Heart right ventricle (tissue), 16 donors: ENCODE results near the gene ERBIN. TPM values are rescaled to one million over a fixed set of nuclear protein-coding genes. Genes with fewer than 3 reads are reported as not detected.

Experiments
- ATAC-seq, 8 donors: fragments of 200-7000 bp; cut with Tn5 transposase; one replicate each; pipeline ENCODE4 v1.9.1; 2020; ENCODE audit warnings: mild to moderate bottlenecking in 8 of 8, moderate library complexity in 8 of 8, moderate number of reproducible peaks in 1 of 8
- DNase-seq, 2 donors: peaks; one replicate each; pipeline ENCODE4 v3.0.0-alpha.2; 2020
- H3K27ac ChIP-seq, 10 donors: fragments of 200-600 bp; sonication (generic) in 2 of 10; one replicate each; pipeline versions ENCODE4 v1.5.0 to v1.8.0; 2020 to 2022; ENCODE audit warnings: mild to moderate bottlenecking in 3 of 10
- H3K27me3 ChIP-seq, 7 donors: fragments of 200-600 bp; one replicate each; pipeline ENCODE4 v1.8.0; 2021 to 2022; ENCODE audit warnings: mild to moderate bottlenecking in 2 of 7
- H3K36me3 ChIP-seq, 9 donors: fragments of 200-600 bp; sonication (generic) in 1 of 9; one replicate each; pipeline versions ENCODE4 v1.5.0 to v1.8.0; 2020 to 2022; ENCODE audit warnings: mild to moderate bottlenecking in 2 of 9
- H3K4me1 ChIP-seq, 9 donors: fragments of 200-600 bp; sonication (generic) in 1 of 9; one replicate each; pipeline versions ENCODE4 v1.5.0 to v1.8.0; 2020 to 2022; ENCODE audit warnings: mild to moderate bottlenecking in 4 of 9
- H3K4me3 ChIP-seq, 10 donors: fragments of 200-600 bp; sonication (generic) in 2 of 10; one replicate each; pipeline versions ENCODE4 v1.5.0 to v1.8.0; 2020 to 2022; ENCODE audit warnings: mild to moderate bottlenecking in 7 of 10, moderate library complexity in 2 of 10
- H3K9me3 ChIP-seq, 11 donors: fragments of 200-600 bp in 10 of 11; sonication (generic) in 2 of 11; one replicate each; pipeline versions ENCODE4 v1.5.0 to v1.8.0; 2013 to 2022; ENCODE audit warnings: mild to moderate bottlenecking in 2 of 11, control low read depth in 1 of 11, moderate library complexity in 1 of 11
- CTCF ChIP-seq, 9 donors: fragments of 200-600 bp; sonication (generic) in 2 of 9; IDR thresholded peaks; one replicate each; pipeline versions ENCODE4 v1.5.0 to v1.8.0; 2021 to 2022; ENCODE audit warnings: antibody characterized with exemption in 9 of 9, mild to moderate bottlenecking in 5 of 9, moderate library complexity in 1 of 9
- WGBS, 2 donors: extraction: QIAGEN DNeasy Blood & Tissue Kit; methylation state at CpG; one replicate each; pipeline ENCODE4 v1.1.7; 2013; ENCODE audit warnings: inconsistent platforms in 1 of 2; 5-methylcytosine and 5-hydroxymethylcytosine counted together
- intact Hi-C, 10 donors: fragments of 100-400 bp; cut with DNase I; formaldehyde crosslinking; loops; one replicate each; pipeline versions ENCODE4 v1.11.1 to v1.14.2; 2022
- polyA plus RNA-seq, 2 donors: library from polyadenylated mRNA; stranded (reverse); fragments of 200-250 nt; gene quantifications; one replicate each; pipeline ENCODE4 v1.2.3, GENCODE V29; 2013
- total RNA-seq, 10 donors: library from RNA; stranded (reverse); fragmentation: NEBNext Ultra II Directional in 3 of 10; extraction: Animal tissue kit (Norgen Biotek cat#: 25700) in 3 of 10; gene quantifications; one replicate each; pipeline versions ENCODE4 v1.2.1 to v1.2.4, GENCODE V29; 2021 to 2023
- donor health status: Arrhythmogenic right ventricular cardiomyopathy.
- donor health status: ischemic (EF 13 %, LVEDD 7.1; RV severe dilation, severe dysfunction).
- donor health status: healthy with polysubstance abuse.
- donor health status: DM: no; HTN: yes; CAD: no.
- donor health status: DM: no; HTN: no; CAD: no.
- donor health status: ischemic (EF 25% LVEDD 6.9; RV normal size, moderate dysfunction).
- donor health status: ischemic (EF 25% LVEDD 5.7; RV mildly dilated, moderate dysfunction).
- donor health status: healthy.
- donor health status: DM: yes; HTN: yes; CAD: no.
- donor health status: Ischemic cardiomyopathy.
- donor health status: ischemic (EF 35%, LVEDD 5.7; RV mildly dilated, moderate dysfunction).
- donor health status: nonischemic (EF 11% LVEDD 7.7; RV severe dilation, severe dysfunction).
- donor health status: DM: yes; HTN: yes; CAD: no.
- donor health status: PGD.
- donor health status: ischemic (EF 29% LVEDD 5.4; RV normal size, mild dysfunction).
- donor health status: nonischemic (EF 23%, LVEDD 6.1; RV moderate dilation, normal function).

The ERBIN gene
- total and polyA plus RNA-seq, 12 donors: 7.4 to 63.3 (median 42.5) TPM

DNA sequence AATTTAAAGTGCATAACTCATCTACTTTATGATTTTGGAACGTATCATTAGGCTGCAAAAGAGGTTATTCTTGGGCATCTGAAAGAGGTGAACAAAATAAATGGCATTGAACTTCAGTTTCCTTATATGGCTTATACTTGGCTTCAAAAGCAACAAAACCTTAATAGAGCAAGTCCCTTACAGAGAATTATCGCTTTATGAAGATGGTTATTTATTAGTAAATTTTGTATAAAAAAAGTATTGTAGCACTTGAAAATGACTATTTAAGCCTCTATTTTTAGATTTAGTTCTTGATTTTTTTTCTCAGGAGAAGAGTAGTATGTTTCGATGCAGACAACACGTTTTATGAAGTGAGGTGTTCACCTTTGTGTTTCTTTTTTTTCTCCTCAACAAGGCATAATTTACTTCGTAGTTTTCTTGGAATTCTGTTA is 2.0 kb downstream of the ERBIN start:
- H3K27ac ChIP-seq: peak overlapping the region in 6 of 10 donors; percentile 99 to 100 (median 100)
- TF ChIP-seq CTCF (IDR thresholded peaks at IDR 0.05): no peak
- peaks cover 0 to 51% (median 35%) of the 10 kb centered on the region in 9 donors for H3K4me1 ChIP-seq
- peaks cover 0 to 15% (median 0%) of the 10 kb centered on the region in 9 donors for H3K36me3 ChIP-seq
- no peak for ATAC-seq
- DNase-seq: no peak
- H3K27me3 ChIP-seq: no peaks in the 10 kb centered on the region
- WGBS, 2 donors: 5 to 10% methylated on average over 5 of the region's 5 CpGs
- no peaks in the 10 kb centered on the region for H3K9me3 ChIP-seq
- intact Hi-C loops: loop anchor here in 8 of 10 donors (5.0 to 10.0 kb wide), 11 partner anchors 84 to 304 kb away; partner anchors contain the start of genes SREK1 (in 5 of the 8), NLN (in 1 of the 8), SGTB (in 1 of the 8) and SHLD3 (in 1 of the 8)
- peak overlapping the region in 9 of 10 donors; percentile 69 to 95 (median 89) for H3K4me3 ChIP-seq

DNA sequence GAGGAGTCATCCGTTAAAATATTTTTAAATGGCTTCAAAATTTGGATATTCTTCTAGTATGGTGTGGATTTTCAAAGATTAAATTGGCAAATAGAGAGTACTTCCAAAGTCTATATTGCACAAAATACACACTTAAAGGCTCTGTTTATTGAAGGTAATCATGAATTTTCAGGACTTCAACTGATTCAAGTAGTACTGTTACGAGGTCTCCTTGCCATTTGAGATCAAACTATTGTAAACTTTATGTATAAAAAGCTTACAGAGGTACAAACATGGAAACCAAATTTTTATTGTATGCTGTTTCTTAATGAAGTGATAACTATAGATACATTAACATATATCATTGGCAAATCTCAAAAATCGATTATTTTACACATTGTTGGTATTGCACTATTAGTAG is 2.5 kb downstream of the ERBIN start:
- DNase-seq: no peak
- Histone ChIP-seq H3K9me3 (no peaks in the 10 kb centered on the region), H3K36me3 (peaks cover 0 to 16% (median 0%) of the 10 kb centered on the region in 9 donors), H3K4me1 (peaks cover 0 to 52% (median 38%) of the 10 kb centered on the region in 9 donors), H3K27ac (peak overlapping the region in 2 of 10 donors; percentile 99), H3K4me3 (peak overlapping the region in 7 of 10 donors; percentile 80 to 95 (median 89)), H3K27me3 (no peaks in the 10 kb centered on the region)
- ATAC-seq: no peak
- no peak for TF ChIP-seq CTCF (IDR thresholded peaks at IDR 0.05)
- intact Hi-C loops: loop anchor here in 8 of 10 donors (5.0 to 10.0 kb wide), 11 partner anchors 83 to 304 kb away; partner anchors contain the start of genes SREK1 (in 5 of the 8), NLN (in 1 of the 8), SGTB (in 1 of the 8) and SHLD3 (in 1 of the 8)
- 62 to 66% methylated on average over 3 of the region's 3 CpGs for WGBS, 2 donors

GRCh38 chr5:65932676-65933075 is 6.3 kb downstream of the ERBIN start:
- peaks cover 0 to 75% (median 62%) of the 10 kb centered on the region in 9 donors for H3K4me1 ChIP-seq
- ATAC-seq (no peak), DNase-seq (no peak)
- H3K9me3 ChIP-seq: no peaks in the 10 kb centered on the region
- WGBS, 2 donors: 95% methylated on average over 4 of the region's 4 CpGs
- H3K36me3 ChIP-seq: peaks cover 0 to 20% (median 0%) of the 10 kb centered on the region in 9 donors
- no peak for TF ChIP-seq CTCF (IDR thresholded peaks at IDR 0.05)
- intact Hi-C loops: no loop called here
- no peak overlapping the region for H3K27ac ChIP-seq
- H3K4me3 ChIP-seq: no peak overlapping the region
- H3K27me3 ChIP-seq: no peaks in the 10 kb centered on the region

DNA sequence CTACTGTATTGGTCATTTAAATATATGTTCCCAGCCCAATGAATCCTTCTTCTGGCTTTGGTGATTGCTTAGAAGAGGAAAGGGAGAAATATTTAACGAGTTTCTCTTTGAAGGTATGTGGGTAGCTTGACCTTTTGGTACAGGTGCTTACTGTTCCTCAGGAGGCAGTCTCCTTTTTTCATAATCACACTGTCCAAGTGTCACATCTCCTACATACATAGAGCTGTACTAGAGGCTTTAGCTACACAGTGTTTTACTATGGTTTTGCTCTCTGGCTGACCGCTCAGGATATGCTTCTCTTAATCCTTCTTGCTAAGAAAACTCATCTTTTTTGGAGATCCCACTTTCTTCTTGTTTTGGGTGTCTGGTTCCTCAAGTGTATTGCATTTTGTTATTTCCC is 6.9 kb downstream of the ERBIN start:
- Histone ChIP-seq H3K4me1 (peaks cover 0 to 78% (median 60%) of the 10 kb centered on the region in 9 donors), H3K4me3 (no peak overlapping the region), H3K9me3 (no peaks in the 10 kb centered on the region), H3K27me3 (no peaks in the 10 kb centered on the region), H3K36me3 (peaks cover 0 to 20% (median 0%) of the 10 kb centered on the region in 9 donors), H3K27ac (peak overlapping the region in 2 of 10 donors; percentile 33 to 36)
- intact Hi-C loops: no loop called here
- no peak for TF ChIP-seq CTCF (IDR thresholded peaks at IDR 0.05)
- DNase-seq (no peak), ATAC-seq (peak in 1 of 8 donors; percentile 53)
- WGBS, 2 donors: 74 to 75% methylated on average over 2 of the region's 2 CpGs
